GM12878 (cell line): ENCODE data around the gene UGT2A1. TPM values are rescaled to one million over a fixed set of nuclear protein-coding genes. Genes with fewer than 3 reads are reported as not detected.

Experiments used
- ATAC-seq: fragments of 200-7000 bp; cut with Tn5 transposase; 3 replicates; pipeline ENCODE4 v1.9.1; 2020; ENCODE audit warnings: mild to moderate bottlenecking, moderate library complexity
- BruUV-seq: library from RNA; stranded (reverse); fragments of 400-500 nt; replicated peaks from 2 replicates; lab custom pipeline; 2021; lab: Mats Ljungman, UMichigan
- CTCF ChIA-PET: fragments of 300-600 bp; sonication (Branson Sonifier 250); formaldehyde crosslinking; extraction: SDS; loops from one replicate; lab custom pipeline; 2021; ENCODE audit warnings: inconsistent platforms; lab: Yijun Ruan, JAX
- POLR2A ChIA-PET: fragments of 350-600 bp; formaldehyde crosslinking; extraction: SDS; loops from one replicate; lab custom pipeline; 2021; ENCODE audit warnings: inconsistent platforms; lab: Charles Lee
- RAD21 ChIA-PET: fragments of 300-600 bp; sonication (Branson Sonifier 250); formaldehyde crosslinking; loops from one replicate; lab custom pipeline; 2023; ENCODE audit warnings: antibody characterized with exemption; ENCODE audit not compliant: unreplicated experiment; lab: Charles Lee
- SMC1A ChIA-PET: fragments of 300-600 bp; sonication (Branson Sonifier 250); formaldehyde crosslinking; loops from one replicate; lab custom pipeline; 2023; ENCODE audit not compliant: unreplicated experiment, uncharacterized antibody; lab: Charles Lee
- DNase-seq: peaks from one replicate; pipeline ENCODE4 v3.0.0-alpha.2; 2011; ENCODE audit warnings: low read depth, low spot score
- FAIRE-seq: peaks from 3 replicates; lab custom pipeline; 2011; peaks lifted over from hg19 to GRCh38; lab: Jason Lieb, UNC
- H2AFZ ChIP-seq: 2 replicates; pipeline ENCODE4 v1.6.0; 2011; ENCODE audit warnings: low read depth, low read length, control low read depth; ENCODE audit not compliant: control insufficient read depth
- H3K27ac ChIP-seq: 2 replicates; pipeline ENCODE4 v1.5.1; 2011; ENCODE audit warnings: control low read depth; ENCODE audit not compliant: control insufficient read depth, insufficient read depth
- H3K27me3 ChIP-seq, 2 experiments: replicated peaks in 1 of 2; 2 replicates each; pipeline versions ENCODE4 v1.6.0 to v1.6.1; 2011; ENCODE audit warnings: low read length in 1 of 2; ENCODE audit not compliant: control insufficient read depth in 2 of 2, insufficient read depth in 2 of 2
- H3K36me3 ChIP-seq, 2 experiments: 2 replicates each; pipeline ENCODE4 v1.5.1; 2011; ENCODE audit warnings: low read length in 1 of 2; ENCODE audit not compliant: control insufficient read depth in 2 of 2, insufficient read depth in 2 of 2
- H3K4me1 ChIP-seq: 2 replicates; pipeline ENCODE4 v1.6.1; 2011; ENCODE audit warnings: mild to moderate bottlenecking, low read length, moderate library complexity, mixed read lengths; ENCODE audit not compliant: control insufficient read depth, insufficient read depth
- H3K4me2 ChIP-seq: 2 replicates; pipeline ENCODE4 v1.6.0; 2011; ENCODE audit warnings: control low read depth; ENCODE audit not compliant: control insufficient read depth, insufficient read depth
- H3K4me3 ChIP-seq: fragments of 200-600 bp; sonication (generic); 2 replicates; pipeline ENCODE4 v1.5.1; 2016
- H3K79me2 ChIP-seq: 2 replicates; pipeline ENCODE4 v1.6.0; 2011; ENCODE audit warnings: low read length; ENCODE audit not compliant: control insufficient read depth, insufficient read depth
- H3K9ac ChIP-seq: 2 replicates; pipeline ENCODE4 v1.8.0; 2011; ENCODE audit warnings: low read length, control low read depth, mixed read lengths; ENCODE audit not compliant: control insufficient read depth, insufficient read depth
- H3K9me3 ChIP-seq: replicated peaks from 3 replicates; pipeline ENCODE4 v1.5.1; 2011; ENCODE audit warnings: mild to moderate bottlenecking, low read length; ENCODE audit not compliant: control insufficient read depth, insufficient read depth
- H4K20me1 ChIP-seq: 2 replicates; pipeline ENCODE4 v1.6.0; 2011; ENCODE audit not compliant: control insufficient read depth, insufficient read depth
- ASH2L ChIP-seq: fragments of 300-600, 200-600 bp; sonication (generic); IDR thresholded peaks from 2 replicates; pipeline ENCODE4 v1.6.1; 2017; ENCODE audit warnings: low read depth, mild to moderate bottlenecking, borderline replicate concordance
- ATF2 ChIP-seq: IDR thresholded peaks from 2 replicates; pipeline ENCODE4 v1.6.1; 2012; ENCODE audit warnings: low read length, inconsistent platforms
- ATF7 ChIP-seq: fragments of 450-650 bp; IDR thresholded peaks from 2 replicates; pipeline ENCODE4 v1.6.1; 2016; ENCODE audit warnings: low read depth, mild to moderate bottlenecking
- CBX5 ChIP-seq: sonication (generic); IDR thresholded peaks from 2 replicates; pipeline ENCODE4 v1.6.1; 2016; ENCODE audit warnings: low read depth, moderate library complexity, mild to moderate bottlenecking, inconsistent platforms
- CREM ChIP-seq: IDR thresholded peaks from 2 replicates; pipeline ENCODE4 v1.6.1; 2014; ENCODE audit warnings: antibody characterized with exemption, low read depth
- E2F8 ChIP-seq: fragments of 450-650 bp; IDR thresholded peaks from 2 replicates; pipeline ENCODE4 v1.6.1; 2018; ENCODE audit warnings: mild to moderate bottlenecking, low read depth, moderate library complexity; ENCODE audit not compliant: partially characterized antibody
- EGR1 ChIP-seq, 2 experiments: IDR thresholded peaks; 1 replicate in 1 of 2; 2 replicates in 1 of 2; pipeline ENCODE4 v1.6.1; 2011 to 2012; ENCODE audit warnings: low read depth in 2 of 2, low read length in 2 of 2, borderline replicate concordance in 1 of 2, mild to moderate bottlenecking in 1 of 2, moderate library complexity in 1 of 2
- ETV6 ChIP-seq, 2 experiments: fragments of 450-650 bp in 1 of 2; IDR thresholded peaks in 1 of 2; conservative IDR thresholded peaks in 1 of 2; 2 replicates each; pipeline ENCODE4 v1.6.1; 2014; ENCODE audit warnings: antibody characterized with exemption in 1 of 2, borderline replicate concordance in 1 of 2, low read depth in 1 of 2, mild to moderate bottlenecking in 1 of 2, moderate library complexity in 1 of 2
- FOS ChIP-seq: IDR thresholded peaks from 3 replicates; pipeline ENCODE4 v1.6.1; 2011; ENCODE audit warnings: borderline replicate concordance; ENCODE audit not compliant: insufficient read length; ENCODE audit errors: extremely low read depth
- KLF5 ChIP-seq: fragments of 450-650 bp; IDR thresholded peaks from 2 replicates; pipeline ENCODE4 v1.6.1; 2014; ENCODE audit warnings: mild to moderate bottlenecking; ENCODE audit not compliant: partially characterized antibody
- MYC ChIP-seq: IDR thresholded peaks from 2 replicates; pipeline ENCODE4 v1.6.1; 2011; ENCODE audit warnings: mild to moderate bottlenecking, low read length, moderate library complexity, inconsistent platforms; ENCODE audit not compliant: insufficient read depth, insufficient replicate concordance, insufficient read length, severe bottlenecking
- PKNOX1 ChIP-seq: fragments of 450-650 bp; IDR thresholded peaks from 2 replicates; pipeline ENCODE4 v1.6.1; 2016; ENCODE audit warnings: mild to moderate bottlenecking
- RB1 ChIP-seq: fragments of 450-650 bp; formaldehyde crosslinking; IDR thresholded peaks from 2 replicates; pipeline ENCODE4 v1.6.1; 2017; ENCODE audit warnings: mild to moderate bottlenecking, borderline replicate concordance
- RELB ChIP-seq: fragments of 450-650 bp; IDR thresholded peaks from 2 replicates; pipeline ENCODE4 v1.6.1; 2017; ENCODE audit warnings: low read depth, mild to moderate bottlenecking, moderate library complexity
- SRF ChIP-seq, 2 experiments: IDR thresholded peaks; 2 replicates each; pipeline ENCODE4 v1.6.1; 2011; ENCODE audit warnings: low read depth in 2 of 2, low read length in 2 of 2, mild to moderate bottlenecking in 1 of 2, moderate library complexity in 1 of 2
- WGBS: methylation state at CpG from one replicate; pipeline ENCODE4 v1.1.6; 2016; ENCODE audit warnings: low lambda C conversion rate; ENCODE audit not compliant: insufficient replicate concordance, insufficient coverage; ENCODE audit errors: missing lambda C conversion rate; 5-methylcytosine and 5-hydroxymethylcytosine counted together
- in situ Hi-C: fragments of 300-500 bp; cut with MboI; formaldehyde crosslinking; loops from 9 replicates; pipeline ENCODE4 v1.14.3; 2018; ENCODE audit warnings: mixed read lengths
- intact Hi-C: fragments of 100-400 bp; cut with micrococcal nuclease; formaldehyde crosslinking; loops from one replicate; pipeline ENCODE4 v1.14.2; 2022; ENCODE audit not compliant: unreplicated experiment
- polyA plus RNA-seq, 11 experiments: library from polyadenylated mRNA; depleted of rRNA in 4 of 11; unstranded in 6 of 11; stranded (reverse) in 5 of 11; fragments of >200 nt; fragmentation: Nextera tagmentation in 4 of 11; fragmentation: Illumina TruSeq in 1 of 11; extraction: Ambion mirVana in 4 of 11; extraction: Trizol in 1 of 11; gene quantifications; 1 replicate in 1 of 11; 2 replicates in 10 of 11; pipeline versions ENCODE4 v1.2.1 to v1.2.3, GENCODE V29; 2011 to 2016; ENCODE audit warnings: inconsistent platforms in 2 of 11, missing spikeins in 2 of 11, low read depth in 1 of 11
- total RNA-seq, 4 experiments: library from RNA; depleted of rRNA in 3 of 4; stranded (reverse); fragments of >200 nt in 3 of 4; fragmentation: Illumina TruSeq in 1 of 4; extraction: Trizol in 1 of 4; gene quantifications; 2 replicates each; pipeline versions ENCODE4 v1.2.1 to v1.2.3, GENCODE V29; 2013 to 2021

The UGT2A1 gene
- total and polyA plus RNA-seq, 10 of the 15 experiments (the other 5 are each of a cell fraction or from before 2014, with no cell fraction given), result 0.04 to 0.50 (median 0.08) TPM; not detected in 5

GRCh38 chr4:69689599-69689998 lies 36.6 kb upstream of the UGT2A1 start (continued):
- TF ChIP-seq CBX5, result no peak

GRCh38 chr4:69684804-69685203 lies 31.8 kb upstream of the UGT2A1 start:
- CTCF ChIA-PET, result no interaction called here
- SMC1A ChIA-PET, result interaction anchor here (1.5 kb wide), 1 partner anchor 196 kb away, joined by 3 read pairs; no protein-coding TSS in a partner anchor
- H3K36me3 ChIP-seq, result no peaks in the 10 kb centered on the region
- intact Hi-C loops, result no loop called here
- WGBS, result 47% methylated on average over 4 of the region's 4 CpGs
- POLR2A ChIA-PET, result no interaction called here
- BruUV-seq, result no TSS peak
- no peaks in the 10 kb centered on the region for H3K27me3 ChIP-seq
- no peaks in the 10 kb centered on the region for H4K20me1 ChIP-seq
- no peak overlapping the region for H3K27ac ChIP-seq
- no peak overlapping the region for H2AFZ ChIP-seq
- in situ Hi-C loops, result loop anchor here (25.0 kb wide), 1 partner anchor 827 kb away; the partner anchor contains the start of gene AMTN
- ATAC-seq (no peak), FAIRE-seq (no peak), DNase-seq (no peak)
- no peaks in the 10 kb centered on the region for H3K79me2 ChIP-seq
- no peak overlapping the region for H3K4me3 ChIP-seq
- H3K4me1 ChIP-seq, result no peaks in the 10 kb centered on the region
- H3K9me3 ChIP-seq, result no peaks in the 10 kb centered on the region
- RAD21 ChIA-PET, result no interaction called here
- H3K4me2 ChIP-seq, result no peak overlapping the region
- no peak overlapping the region for H3K9ac ChIP-seq
- no peak for TF ChIP-seq RB1
- TF ChIP-seq ETV6 (conservative IDR thresholded peaks at IDR 0.05 in 1 of 2, IDR thresholded peaks at IDR 0.05 in 1 of 2; ENCODE audit: borderline replicate concordance in 1 of 2, low read depth in 1 of 2), result no peak
- TF ChIP-seq ASH2L, result no peak
- no peak for TF ChIP-seq ATF7
- TF ChIP-seq ATF2, result no peak
- no peak for TF ChIP-seq EGR1 (IDR thresholded peaks at IDR 0.05; ENCODE audit: borderline replicate concordance in 1 of 2, low read depth in 2 of 2, low read length in 2 of 2)
- no peak for TF ChIP-seq SRF (IDR thresholded peaks at IDR 0.05; ENCODE audit: low read depth in 2 of 2, low read length in 2 of 2)
- no peak for TF ChIP-seq E2F8
- TF ChIP-seq CREM, result no peak
- TF ChIP-seq RELB, result no peak
- no peak for TF ChIP-seq CBX5
- TF ChIP-seq PKNOX1, result no peak
- no peak for TF ChIP-seq KLF5
- no peak for TF ChIP-seq MYC
- TF ChIP-seq FOS, result no peak
